SK-N-SH treated with all-trans-retinoic acid at 6 μM for 48 hours (cell line): ENCODE results near the gene JKAMP.
A peak's percentile ranks its signal among the peaks of the same experiment; 100 is the strongest.

Experiments
- ATAC-seq: fragments of 200-7000 bp; cut with Tn5 transposase; 3 replicates; pipeline ENCODE4 v1.9.1; 2020; ENCODE audit warnings: mild to moderate bottlenecking, moderate library complexity
- ARNTL ChIP-seq: fragments of 450-650 bp; formaldehyde crosslinking; IDR thresholded peaks from 2 replicates; pipeline ENCODE4 v1.5.0; 2020; ENCODE audit warnings: low read depth, mild to moderate bottlenecking, moderate library complexity, borderline replicate concordance
- BACH2 ChIP-seq: fragments of 250-450 bp; sonication (Bioruptor Pico); IDR thresholded peaks from 2 replicates; pipeline ENCODE4 v1.9.0; 2021; ENCODE audit warnings: mild to moderate bottlenecking, borderline replicate concordance
- CSDC2 ChIP-seq: fragments of 250-450 bp; sonication (Bioruptor Pico); IDR thresholded peaks from 2 replicates; pipeline ENCODE4 v1.5.0; 2020; ENCODE audit warnings: mild to moderate bottlenecking, moderate library complexity
- ESRRG ChIP-seq: fragments of 250-450 bp; sonication (Bioruptor Pico); IDR thresholded peaks from 2 replicates; pipeline ENCODE4 v1.6.1; 2021; ENCODE audit warnings: mild to moderate bottlenecking
- GLIS3 ChIP-seq: fragments of 250-450 bp; sonication (Bioruptor Pico); IDR thresholded peaks from 2 replicates; pipeline ENCODE4 v1.5.0; 2020; ENCODE audit warnings: mild to moderate bottlenecking, moderate library complexity
- OSR1 ChIP-seq: fragments of 250-450 bp; sonication (Bioruptor Pico); IDR thresholded peaks from 2 replicates; pipeline ENCODE4 v1.8.0; 2022; ENCODE audit warnings: moderate library complexity, mild to moderate bottlenecking, inconsistent platforms
- PATZ1 ChIP-seq: fragments of 250-450 bp; sonication (Bioruptor Pico); IDR thresholded peaks from 2 replicates; pipeline ENCODE4 v1.8.0; 2020; ENCODE audit warnings: mild to moderate bottlenecking, moderate library complexity, borderline replicate concordance
- PPARA ChIP-seq: fragments of 250-450 bp; sonication (Bioruptor Pico); IDR thresholded peaks from 2 replicates; pipeline ENCODE4 v1.5.0; 2020; ENCODE audit warnings: mild to moderate bottlenecking, borderline replicate concordance
- RARB ChIP-seq: fragments of 250-450 bp; sonication (Bioruptor Pico); IDR thresholded peaks from 2 replicates; pipeline ENCODE4 v1.8.0; 2021; ENCODE audit warnings: mild to moderate bottlenecking, moderate library complexity
- SNAI2 ChIP-seq: fragments of 250-450 bp; sonication (Bioruptor Pico); IDR thresholded peaks from 2 replicates; pipeline ENCODE4 v1.5.0; 2020; ENCODE audit warnings: mild to moderate bottlenecking, moderate library complexity
- TCF4 ChIP-seq: fragments of 250-450 bp; sonication (Bioruptor Pico); IDR thresholded peaks from 2 replicates; pipeline ENCODE4 v1.8.0; 2021; ENCODE audit warnings: mild to moderate bottlenecking, moderate library complexity, borderline replicate concordance
- ZFP3 ChIP-seq: fragments of 250-450 bp; sonication (Bioruptor Pico); IDR thresholded peaks from 2 replicates; pipeline ENCODE4 v1.5.0; 2020; ENCODE audit warnings: mild to moderate bottlenecking, moderate library complexity
- ZFP30 ChIP-seq: fragments of 450-650 bp; formaldehyde crosslinking; IDR thresholded peaks from 2 replicates; pipeline ENCODE4 v1.5.0; 2022; ENCODE audit warnings: mild to moderate bottlenecking, moderate library complexity
- ZNF565 ChIP-seq: fragments of 450-650 bp; formaldehyde crosslinking; conservative IDR thresholded peaks from 2 replicates; pipeline ENCODE4 v1.5.0; 2020; ENCODE audit warnings: low read depth, mild to moderate bottlenecking, moderate library complexity
- ZNF70 ChIP-seq: fragments of 450-650 bp; formaldehyde crosslinking; IDR thresholded peaks from 2 replicates; pipeline ENCODE4 v1.5.0; 2020; ENCODE audit warnings: mild to moderate bottlenecking, moderate library complexity
- ZNF8 ChIP-seq: fragments of 450-650 bp; formaldehyde crosslinking; IDR thresholded peaks from 2 replicates; pipeline ENCODE4 v1.5.0; 2020; ENCODE audit warnings: mild to moderate bottlenecking, moderate library complexity
- TF ChIP-seq, protein P1 (sequence below): fragments of 250-450 bp; sonication (Bioruptor Pico); IDR thresholded peaks from 2 replicates; pipeline ENCODE4 v1.8.0; 2021; ENCODE audit warnings: low read depth, mild to moderate bottlenecking, moderate library complexity, borderline replicate concordance
- TF ChIP-seq, protein P2 (sequence below): fragments of 250-450 bp; sonication (Bioruptor Pico); IDR thresholded peaks from 2 replicates; pipeline ENCODE4 v1.5.1; 2020; ENCODE audit warnings: low read depth, mild to moderate bottlenecking, moderate library complexity
- TF ChIP-seq, protein P3 (sequence below): fragments of 250-450 bp; sonication (Bioruptor Pico); IDR thresholded peaks from 2 replicates; pipeline ENCODE4 v1.5.0; 2020; ENCODE audit warnings: mild to moderate bottlenecking, moderate library complexity

JKAMP gene

GRCh38 chr14:59483819-59484638 is at the start of gene JKAMP, which contains the start of gene L3HYPDH:
Gene JKAMP (plus strand): TSS chr14:59484517. CDS start chr14:59484590, 73 bp downstream.
Gene L3HYPDH (minus strand): TSS chr14:59484408. CDS start chr14:59484316, 92 bp downstream.
- TF ChIP-seq BACH2 (CRISPR knock-in tag), result no peak
- peak; percentile 50; the same call in 1 of the 2 replicates for TF ChIP-seq GLIS3
- TF ChIP-seq, protein P1, sequence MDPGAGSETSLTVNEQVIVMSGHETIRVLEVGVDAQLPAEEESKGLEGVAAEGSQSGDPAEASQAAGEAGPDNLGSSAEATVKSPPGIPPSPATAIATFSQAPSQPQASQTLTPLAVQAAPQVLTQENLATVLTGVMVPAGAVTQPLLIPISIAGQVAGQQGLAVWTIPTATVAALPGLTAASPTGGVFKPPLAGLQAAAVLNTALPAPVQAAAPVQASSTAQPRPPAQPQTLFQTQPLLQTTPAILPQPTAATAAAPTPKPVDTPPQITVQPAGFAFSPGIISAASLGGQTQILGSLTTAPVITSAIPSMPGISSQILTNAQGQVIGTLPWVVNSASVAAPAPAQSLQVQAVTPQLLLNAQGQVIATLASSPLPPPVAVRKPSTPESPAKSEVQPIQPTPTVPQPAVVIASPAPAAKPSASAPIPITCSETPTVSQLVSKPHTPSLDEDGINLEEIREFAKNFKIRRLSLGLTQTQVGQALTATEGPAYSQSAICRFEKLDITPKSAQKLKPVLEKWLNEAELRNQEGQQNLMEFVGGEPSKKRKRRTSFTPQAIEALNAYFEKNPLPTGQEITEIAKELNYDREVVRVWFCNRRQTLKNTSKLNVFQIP (CRISPR knock-in tag), result peak; percentile 12; the same call in 1 of the 2 replicates
- 0 out of 2 replicates have a peak, but pooled peaks have one; percentile 13 for TF ChIP-seq TCF4
- no peak for TF ChIP-seq PPARA (CRISPR knock-in tag)
- TF ChIP-seq ZFP3 (CRISPR knock-in tag), result 0 out of 2 replicates have a peak, but pooled peaks have one; percentile 53
- TF ChIP-seq, all 23 proteins: peak for 4
- peak; percentile 87 for ATAC-seq

- TF ChIP-seq OSR1 (CRISPR knock-in tag), result no peak
- no peak for TF ChIP-seq ZNF565 (CRISPR knock-in tag)
- TF ChIP-seq, protein P2, sequence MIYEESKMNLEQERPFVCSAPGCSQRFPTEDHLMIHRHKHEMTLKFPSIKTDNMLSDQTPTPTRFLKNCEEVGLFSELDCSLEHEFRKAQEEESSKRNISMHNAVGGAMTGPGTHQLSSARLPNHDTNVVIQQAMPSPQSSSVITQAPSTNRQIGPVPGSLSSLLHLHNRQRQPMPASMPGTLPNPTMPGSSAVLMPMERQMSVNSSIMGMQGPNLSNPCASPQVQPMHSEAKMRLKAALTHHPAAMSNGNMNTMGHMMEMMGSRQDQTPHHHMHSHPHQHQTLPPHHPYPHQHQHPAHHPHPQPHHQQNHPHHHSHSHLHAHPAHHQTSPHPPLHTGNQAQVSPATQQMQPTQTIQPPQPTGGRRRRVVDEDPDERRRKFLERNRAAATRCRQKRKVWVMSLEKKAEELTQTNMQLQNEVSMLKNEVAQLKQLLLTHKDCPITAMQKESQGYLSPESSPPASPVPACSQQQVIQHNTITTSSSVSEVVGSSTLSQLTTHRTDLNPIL, result no peak
- no peak for TF ChIP-seq ARNTL (CRISPR knock-in tag)
- TF ChIP-seq, protein P3, sequence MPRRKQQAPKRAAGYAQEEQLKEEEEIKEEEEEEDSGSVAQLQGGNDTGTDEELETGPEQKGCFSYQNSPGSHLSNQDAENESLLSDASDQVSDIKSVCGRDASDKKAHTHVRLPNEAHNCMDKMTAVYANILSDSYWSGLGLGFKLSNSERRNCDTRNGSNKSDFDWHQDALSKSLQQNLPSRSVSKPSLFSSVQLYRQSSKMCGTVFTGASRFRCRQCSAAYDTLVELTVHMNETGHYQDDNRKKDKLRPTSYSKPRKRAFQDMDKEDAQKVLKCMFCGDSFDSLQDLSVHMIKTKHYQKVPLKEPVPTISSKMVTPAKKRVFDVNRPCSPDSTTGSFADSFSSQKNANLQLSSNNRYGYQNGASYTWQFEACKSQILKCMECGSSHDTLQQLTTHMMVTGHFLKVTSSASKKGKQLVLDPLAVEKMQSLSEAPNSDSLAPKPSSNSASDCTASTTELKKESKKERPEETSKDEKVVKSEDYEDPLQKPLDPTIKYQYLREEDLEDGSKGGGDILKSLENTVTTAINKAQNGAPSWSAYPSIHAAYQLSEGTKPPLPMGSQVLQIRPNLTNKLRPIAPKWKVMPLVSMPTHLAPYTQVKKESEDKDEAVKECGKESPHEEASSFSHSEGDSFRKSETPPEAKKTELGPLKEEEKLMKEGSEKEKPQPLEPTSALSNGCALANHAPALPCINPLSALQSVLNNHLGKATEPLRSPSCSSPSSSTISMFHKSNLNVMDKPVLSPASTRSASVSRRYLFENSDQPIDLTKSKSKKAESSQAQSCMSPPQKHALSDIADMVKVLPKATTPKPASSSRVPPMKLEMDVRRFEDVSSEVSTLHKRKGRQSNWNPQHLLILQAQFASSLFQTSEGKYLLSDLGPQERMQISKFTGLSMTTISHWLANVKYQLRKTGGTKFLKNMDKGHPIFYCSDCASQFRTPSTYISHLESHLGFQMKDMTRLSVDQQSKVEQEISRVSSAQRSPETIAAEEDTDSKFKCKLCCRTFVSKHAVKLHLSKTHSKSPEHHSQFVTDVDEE, result no peak
- no peak for TF ChIP-seq ZNF70 (CRISPR knock-in tag)
- TF ChIP-seq ZNF8 (CRISPR knock-in tag), result no peak
- TF ChIP-seq SNAI2, result no peak
- TF ChIP-seq CSDC2 (CRISPR knock-in tag), result no peak
Observed at GRCh38 chr14:59435101-59435500, 49.2 kb upstream of the JKAMP start.

DNA sequence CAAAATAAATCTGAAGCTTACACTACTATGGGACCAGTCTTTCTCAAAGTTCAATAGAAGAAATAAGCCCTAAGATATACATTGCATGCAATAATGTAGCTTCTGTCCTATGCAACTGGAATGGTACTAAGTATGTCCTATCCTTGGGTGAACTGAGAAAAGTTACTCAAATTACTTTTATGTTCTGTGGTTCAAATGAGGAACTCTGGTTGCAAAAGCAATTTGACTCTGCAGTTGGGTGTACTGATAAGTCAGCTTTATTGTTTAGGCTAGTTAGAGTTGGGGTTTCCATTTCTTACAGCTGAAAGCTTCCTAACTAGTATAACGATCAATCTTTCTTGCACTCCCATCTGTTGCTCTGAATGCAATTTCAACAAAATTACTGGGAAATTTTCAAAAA is 48.3 kb upstream of the JKAMP start:
- no peak for ATAC-seq
- no peak for TF ChIP-seq PATZ1
- no peak for TF ChIP-seq ZFP30
- no peak for TF ChIP-seq OSR1 (CRISPR knock-in tag)
- TF ChIP-seq CSDC2 (CRISPR knock-in tag), result no peak
- no peak for TF ChIP-seq ZFP3 (CRISPR knock-in tag)
- no peak for TF ChIP-seq TCF4
- no peak for TF ChIP-seq ZNF565 (CRISPR knock-in tag)
- no peak for TF ChIP-seq SNAI2
- no peak for TF ChIP-seq ARNTL (CRISPR knock-in tag)
- no peak for TF ChIP-seq ZNF8 (CRISPR knock-in tag)
- TF ChIP-seq BACH2 (CRISPR knock-in tag), result no peak

More at GRCh38 chr14:59435101-59435500, 49.2 kb upstream of the JKAMP start:
- ATAC-seq, result no peak

- TF ChIP-seq RARB (CRISPR knock-in tag) (no peak), ESRRG (CRISPR knock-in tag) (no peak)
- no peak for ATAC-seq
Observed at GRCh38 chr14:59438195-59438647, 46.1 kb upstream of the JKAMP start.
